ENCODE measurements around the gene KRTAP25-1. TPM values are rescaled to one million over a fixed set of nuclear protein-coding genes. Genes with fewer than 3 reads are reported as not detected.

Gene KRTAP25-1
- total RNA-seq, 1 donor from 2014 or later = not detected

GRCh38 chr21:30255679-30256078 is 33.6 kb downstream of the KRTAP25-1 start:
- Mint-ChIP-seq H3K27ac (ENCODE audit: unreplicated experiment) (no peak overlapping the region), H3K36me3 (ENCODE audit: low read depth) (no peaks in the 10 kb centered on the region), H3K4me1 (ENCODE audit: low read depth) (no peaks in the 10 kb centered on the region), H3K4me3 (ENCODE audit: unreplicated experiment) (no peak overlapping the region), H3K27me3 (ENCODE audit: low read depth) (no peaks in the 10 kb centered on the region), H3K9me3 (ENCODE audit: low read depth) (peaks cover 4% of the 10 kb centered on the region)
- DNase-seq (ENCODE audit: low spot score) = no peak
- no peak for TF ChIP-seq CTCF (IDR thresholded peaks at IDR 0.05)

DNA sequence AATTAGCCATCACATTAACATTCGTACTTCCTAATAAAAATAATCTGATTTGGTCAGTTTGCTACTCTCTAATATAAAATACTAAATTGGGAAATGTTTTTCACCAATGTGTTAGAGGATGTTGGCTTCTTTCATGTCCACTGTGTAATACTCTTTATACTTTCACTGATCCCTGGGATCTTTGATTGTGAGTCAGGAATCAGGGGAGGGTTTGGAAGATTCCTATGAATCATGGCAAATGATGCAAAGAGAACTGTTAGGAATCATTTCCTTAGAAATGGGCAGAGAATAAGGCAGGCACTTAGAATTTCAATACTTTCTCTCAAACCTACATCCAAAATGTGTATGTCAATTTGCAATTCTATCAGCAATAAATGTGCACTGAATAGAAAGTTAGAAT is 37.5 kb downstream of the KRTAP25-1 start:
- Mint-ChIP-seq H3K36me3 (ENCODE audit: low read depth) (no peaks in the 10 kb centered on the region), H3K27ac (ENCODE audit: unreplicated experiment) (no peak overlapping the region), H3K9me3 (ENCODE audit: low read depth) (peaks cover 4% of the 10 kb centered on the region), H3K4me1 (ENCODE audit: low read depth) (no peaks in the 10 kb centered on the region), H3K4me3 (ENCODE audit: unreplicated experiment) (no peak overlapping the region), H3K27me3 (ENCODE audit: low read depth) (peaks cover 5% of the 10 kb centered on the region)
- DNase-seq (ENCODE audit: low spot score) = no peak
- no peak for TF ChIP-seq CTCF (IDR thresholded peaks at IDR 0.05)

DNA sequence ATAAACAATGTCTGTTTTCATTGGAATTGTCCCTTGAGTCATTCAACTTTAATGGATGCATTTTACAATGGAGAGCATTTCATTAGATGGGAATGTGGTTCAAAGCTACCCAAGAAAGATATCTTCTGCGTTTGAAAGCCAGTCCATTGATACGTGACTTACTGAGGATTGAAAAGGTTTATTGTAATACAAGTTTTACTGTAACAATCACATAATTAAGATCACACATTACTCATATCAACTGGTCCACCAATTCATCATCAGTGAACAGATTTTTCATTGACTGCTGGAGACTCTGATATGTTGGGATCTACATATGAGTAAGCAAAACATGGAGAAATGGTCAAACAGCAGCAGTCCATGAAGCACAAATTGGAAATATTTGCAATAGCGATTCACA is 39.4 kb downstream of the KRTAP25-1 start:
- no peaks in the 10 kb centered on the region for H3K36me3 Mint-ChIP-seq (ENCODE audit: low read depth)
- no peak overlapping the region for H3K27ac Mint-ChIP-seq (ENCODE audit: unreplicated experiment)
- no peaks in the 10 kb centered on the region for H3K4me1 Mint-ChIP-seq (ENCODE audit: low read depth)
- peaks cover 4% of the 10 kb centered on the region for H3K9me3 Mint-ChIP-seq (ENCODE audit: low read depth)
- no peak for DNase-seq (ENCODE audit: low spot score)
- H3K27me3 Mint-ChIP-seq (ENCODE audit: low read depth) = peaks cover 7% of the 10 kb centered on the region
- no peak for TF ChIP-seq CTCF (IDR thresholded peaks at IDR 0.05)
- no peak overlapping the region for H3K4me3 Mint-ChIP-seq (ENCODE audit: unreplicated experiment)

DNA sequence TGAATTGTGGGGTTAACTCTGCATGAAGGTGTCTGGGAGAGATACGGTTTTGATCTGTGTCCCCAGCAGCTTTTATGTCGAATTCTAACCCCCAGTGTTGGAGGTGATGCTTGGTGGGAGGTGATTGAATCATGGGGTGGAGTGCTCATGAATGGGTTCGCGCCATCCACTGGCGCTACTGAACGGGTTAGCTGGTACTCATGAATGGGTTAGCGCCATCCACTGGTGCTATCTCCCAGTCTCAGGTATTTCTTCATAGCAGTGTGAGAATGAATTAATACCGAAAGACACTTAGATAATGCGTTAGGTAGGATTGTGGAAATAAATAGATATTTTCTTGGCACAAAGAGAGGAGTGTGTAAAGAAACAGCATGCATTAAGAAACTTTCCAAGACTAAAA is 40.5 kb downstream of the KRTAP25-1 start:
- peaks cover 11% of the 10 kb centered on the region for H3K27me3 Mint-ChIP-seq (ENCODE audit: low read depth)
- TF ChIP-seq CTCF (IDR thresholded peaks at IDR 0.05) = no peak
- H3K4me1 Mint-ChIP-seq (ENCODE audit: low read depth) = no peaks in the 10 kb centered on the region
- H3K4me3 Mint-ChIP-seq (ENCODE audit: unreplicated experiment) = no peak overlapping the region
- H3K36me3 Mint-ChIP-seq (ENCODE audit: low read depth) = no peaks in the 10 kb centered on the region
- peaks cover 4% of the 10 kb centered on the region for H3K9me3 Mint-ChIP-seq (ENCODE audit: low read depth)
- no peak for DNase-seq (ENCODE audit: low spot score)
- H3K27ac Mint-ChIP-seq (ENCODE audit: unreplicated experiment) = no peak overlapping the region

GRCh38 chr21:30245061-30245460 is 44.3 kb downstream of the KRTAP25-1 start:
- H3K4me1 Mint-ChIP-seq (ENCODE audit: low read depth) = no peaks in the 10 kb centered on the region
- H3K27ac Mint-ChIP-seq (ENCODE audit: unreplicated experiment) = no peak overlapping the region
- TF ChIP-seq CTCF (IDR thresholded peaks at IDR 0.05) = no peak
- H3K27me3 Mint-ChIP-seq (ENCODE audit: low read depth) = peaks cover 11% of the 10 kb centered on the region
- H3K36me3 Mint-ChIP-seq (ENCODE audit: low read depth) = no peaks in the 10 kb centered on the region
- no peak overlapping the region for H3K4me3 Mint-ChIP-seq (ENCODE audit: unreplicated experiment)
- no peaks in the 10 kb centered on the region for H3K9me3 Mint-ChIP-seq (ENCODE audit: low read depth)
- no peak for DNase-seq (ENCODE audit: low spot score)

Data from chondrocyte (in vitro differentiated cells).